HG02759 (cell line): ENCODE results near the gene NRCAM.

Source experiments
- ATAC-seq: cut with Tn5 transposase; IDR thresholded peaks from one replicate; pipeline ENCODE4 v1.9.1; 2021; ENCODE audit warnings: mild to moderate bottlenecking, moderate library complexity; ENCODE audit not compliant: unreplicated experiment

The NRCAM gene

DNA sequence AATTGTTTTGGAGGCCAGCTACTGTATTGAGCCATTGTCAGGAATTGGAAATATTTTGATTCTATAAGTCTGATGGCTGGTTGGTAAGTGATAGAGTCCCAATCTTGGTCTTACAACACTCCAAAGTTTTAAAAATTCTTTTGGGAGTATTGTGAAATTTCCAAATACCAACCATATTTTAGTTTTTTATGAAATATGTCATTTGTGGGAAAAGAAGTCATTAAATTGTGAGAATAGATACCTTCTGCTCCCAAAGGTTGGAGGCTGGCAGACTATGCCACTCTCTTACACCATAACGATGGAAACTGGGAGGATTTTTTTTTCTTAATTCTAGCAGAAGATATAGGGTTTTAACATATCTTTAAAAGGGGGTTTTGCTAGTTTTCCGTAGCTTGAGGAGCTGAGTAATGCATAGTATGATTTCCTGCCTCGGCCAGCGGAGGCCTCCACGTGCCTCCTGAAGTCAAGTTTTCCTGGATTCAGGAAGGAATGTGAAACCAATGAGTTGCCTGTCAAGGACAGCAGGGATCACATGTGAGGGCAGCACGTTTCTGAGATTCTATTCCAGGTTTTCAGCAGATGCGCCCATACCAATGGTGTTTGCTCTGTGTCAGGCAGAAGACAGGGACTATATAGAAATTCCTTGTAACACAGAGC lies 233.9 kb downstream of the NRCAM start:
- no peak for ATAC-seq

DNA sequence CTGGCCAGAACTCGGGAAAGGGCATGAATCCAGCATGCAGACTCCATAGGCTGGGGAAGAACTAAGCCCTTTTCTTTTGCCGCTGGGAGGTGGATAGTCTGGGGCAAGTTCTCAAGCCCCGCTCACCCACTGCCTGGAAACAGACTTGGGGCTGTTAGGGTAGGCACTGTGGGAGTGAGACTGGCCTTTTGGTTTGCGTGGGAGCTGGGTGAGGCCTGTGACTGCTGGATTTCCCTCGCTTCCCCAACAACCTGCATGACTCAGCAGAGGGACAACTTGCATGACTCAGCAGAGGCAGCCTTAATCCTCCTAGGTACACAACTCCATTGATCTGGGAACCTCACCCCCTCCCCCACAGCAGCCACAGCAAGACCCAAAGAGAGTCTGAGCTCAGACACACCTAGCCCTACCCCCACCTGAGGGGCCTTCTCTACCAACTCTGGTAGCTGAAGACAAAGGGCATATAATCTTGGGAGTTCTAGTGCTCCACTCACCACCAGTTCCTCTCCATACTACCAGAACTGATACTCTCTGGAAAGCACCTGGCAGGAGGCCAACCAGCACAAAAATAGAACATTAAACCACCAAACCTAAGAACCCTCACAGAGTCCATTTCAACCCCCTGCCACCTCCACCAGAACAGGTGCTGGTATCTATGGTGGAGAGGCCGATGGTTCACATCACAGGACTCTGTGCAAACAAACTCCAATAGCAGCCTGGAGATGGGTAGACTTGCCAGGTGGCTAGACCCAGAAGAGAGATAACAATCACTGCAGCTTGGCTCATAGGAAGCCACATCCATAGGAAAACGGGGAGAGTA lies 244.6 kb downstream of the NRCAM start:
- ATAC-seq: peak; percentile 82

- ATAC-seq: no peak
These were observed 245.4 kb downstream of the NRCAM start for GRCh38 chr7:108210796-108211195.

GRCh38 chr7:108205311-108205710 lies 250.9 kb downstream of the NRCAM start:
- no peak for ATAC-seq

DNA sequence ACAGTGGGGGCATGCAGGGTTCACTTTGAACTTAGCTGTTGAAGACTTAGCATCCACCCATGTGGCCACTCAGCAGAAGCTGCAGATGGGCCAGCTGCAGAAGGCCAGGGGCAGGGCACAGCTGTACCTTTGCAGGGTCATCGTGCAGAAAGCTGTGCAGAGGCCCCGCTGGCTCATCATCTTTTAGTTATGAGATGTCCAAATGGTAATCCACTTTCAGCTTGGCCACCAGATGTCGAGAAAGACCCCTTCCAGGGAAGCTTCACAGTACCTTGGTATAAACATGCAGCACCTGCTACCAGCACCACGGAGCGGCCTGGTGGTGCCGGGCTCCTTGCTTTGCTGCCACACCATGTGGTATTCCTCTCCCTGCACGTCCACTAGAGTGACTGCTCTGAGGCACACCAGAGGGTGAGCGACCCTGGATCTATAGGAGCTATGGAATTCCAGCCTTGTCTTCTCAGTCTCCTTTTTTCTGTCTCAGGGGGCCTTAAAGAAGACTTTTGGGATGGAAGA lies 251.9 kb downstream of the NRCAM start:
- no peak for ATAC-seq

- ATAC-seq: peak; percentile 71
These were observed 252.7 kb downstream of the NRCAM start for GRCh38 chr7:108203537-108203936.

DNA sequence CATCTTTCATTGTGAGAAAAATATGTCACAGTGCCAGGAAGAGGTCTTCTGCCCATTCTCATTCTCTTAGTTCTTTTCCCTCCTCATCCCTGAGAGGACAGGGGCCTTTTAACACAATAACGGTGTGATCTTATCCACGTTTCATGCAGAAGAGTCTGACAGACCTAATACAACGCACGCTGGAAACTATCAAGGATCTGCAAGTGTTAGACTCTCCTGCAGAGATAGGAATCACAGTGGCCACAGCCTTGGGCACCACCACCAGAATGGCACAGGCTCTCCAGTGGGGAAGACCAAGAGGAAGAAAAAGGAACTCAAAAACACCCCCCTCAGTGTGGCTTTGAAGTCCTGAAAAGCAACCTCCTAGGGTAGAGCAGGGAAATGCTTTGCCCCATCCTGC lies 253.5 kb downstream of the NRCAM start:
- no peak for ATAC-seq

DNA sequence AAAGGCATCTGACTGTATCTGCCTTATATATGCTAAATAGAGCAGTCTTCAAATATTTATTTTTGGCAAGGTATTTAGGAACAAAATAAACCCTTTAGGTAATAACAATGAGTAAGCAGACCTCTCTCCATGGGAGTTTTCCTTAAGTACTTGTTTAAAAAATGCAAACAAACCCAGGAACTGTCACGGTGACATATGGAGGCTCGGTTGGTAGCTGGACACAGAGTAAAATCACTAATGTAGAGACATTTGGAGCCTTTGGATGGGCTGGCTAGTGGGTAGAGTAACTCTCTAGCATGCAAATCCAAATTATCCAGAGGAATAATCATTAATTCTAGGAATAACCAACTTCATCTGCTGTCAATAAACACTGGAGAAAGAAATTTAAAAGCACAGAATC lies 254.5 kb downstream of the NRCAM start:
- ATAC-seq: no peak

DNA sequence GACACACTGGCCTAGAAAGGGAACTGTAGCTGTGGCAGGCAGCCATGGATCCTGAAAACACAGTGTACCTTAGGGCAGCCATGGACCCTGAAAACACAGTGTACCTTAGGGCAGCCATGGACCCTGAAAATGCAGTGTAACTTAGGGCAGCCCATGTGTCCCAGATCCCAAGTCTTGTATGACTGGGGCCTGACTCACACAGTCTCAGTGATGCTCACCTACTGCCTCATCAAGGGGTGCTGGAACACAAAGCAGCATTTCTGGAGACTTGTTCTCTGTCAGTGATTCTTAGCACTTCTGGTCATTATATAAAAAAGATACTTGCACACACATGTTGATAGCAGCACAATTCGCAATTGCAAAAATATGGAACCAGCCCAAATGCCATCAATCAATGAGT lies 255.9 kb downstream of the NRCAM start:
- no peak for ATAC-seq

GRCh38 chr7:108197371-108198091 lies 258.7 kb downstream of the NRCAM start:
- no peak for ATAC-seq

DNA sequence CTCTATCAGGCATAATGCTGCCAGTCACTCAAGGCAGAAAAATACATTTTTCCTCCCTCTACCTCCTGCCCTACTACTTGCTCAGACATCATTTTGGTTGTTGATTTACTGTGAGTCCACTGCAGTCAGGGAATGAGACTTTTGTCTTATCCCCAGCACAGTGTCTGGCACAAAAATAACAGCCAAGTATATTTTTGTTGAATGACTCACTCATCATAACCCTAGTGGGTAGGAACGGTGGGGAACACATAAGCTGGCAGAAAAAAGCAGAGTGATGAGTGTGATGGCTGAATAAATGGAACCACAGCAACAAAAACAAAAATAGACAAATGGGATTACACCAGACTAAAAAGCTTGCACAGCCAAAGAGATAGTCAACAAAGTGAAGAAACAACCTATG lies 260.2 kb downstream of the NRCAM start:
- ATAC-seq: no peak

DNA sequence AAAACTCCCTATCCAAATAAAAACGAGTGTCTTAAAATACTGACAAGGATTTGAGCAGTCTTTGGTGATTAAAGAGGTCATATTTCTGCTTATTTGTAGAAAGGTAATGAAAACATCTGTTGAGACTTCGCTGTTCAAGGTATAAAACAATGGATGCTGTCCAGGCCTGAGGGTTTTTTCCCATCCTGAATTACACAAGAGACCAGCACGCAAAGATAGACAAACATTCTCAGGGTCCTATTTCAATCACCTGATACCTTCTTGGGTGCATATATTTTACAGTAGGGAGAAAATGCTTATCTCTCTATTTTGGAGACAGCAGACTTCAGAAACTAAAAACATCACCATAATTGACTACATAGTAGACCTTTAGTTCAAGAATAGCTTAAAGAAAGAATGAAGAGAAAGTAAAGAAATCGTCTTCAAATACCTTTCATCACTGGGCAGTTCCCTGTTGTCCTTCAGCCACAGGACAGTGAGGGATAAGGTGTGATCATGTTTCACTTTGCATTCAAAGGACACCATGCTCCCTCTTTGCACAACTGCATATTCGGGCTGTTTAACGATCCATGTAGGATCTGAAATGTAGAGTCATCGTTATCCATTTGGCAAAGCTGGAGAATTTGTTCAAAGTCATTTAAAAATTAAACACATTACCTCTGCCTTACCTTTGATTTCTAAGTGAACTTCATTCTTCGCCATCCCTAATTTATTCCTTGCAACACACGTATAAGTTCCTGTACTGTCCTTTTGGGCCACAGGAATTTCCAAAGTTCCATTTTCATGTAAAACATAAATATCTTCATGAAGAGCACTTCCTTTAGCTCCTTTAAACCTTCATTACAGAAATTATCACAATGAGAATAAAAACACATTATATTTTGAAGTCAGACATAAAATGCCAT lies 262.4 kb downstream of the NRCAM start:
- no peak for ATAC-seq

- no peak for ATAC-seq
These were observed 265.3 kb downstream of the NRCAM start for GRCh38 chr7:108190891-108191290.

- peak; percentile 95 for ATAC-seq
These were observed 266.4 kb downstream of the NRCAM start for GRCh38 chr7:108189733-108190388.

GRCh38 chr7:108188724-108189123 lies 267.5 kb downstream of the NRCAM start:
- no peak for ATAC-seq

- peak; percentile 56 for ATAC-seq
These were observed 274.9 kb downstream of the NRCAM start for GRCh38 chr7:108181073-108181985.

GRCh38 chr7:108178398-108178797 lies 277.8 kb downstream of the NRCAM start:
- no peak for ATAC-seq

DNA sequence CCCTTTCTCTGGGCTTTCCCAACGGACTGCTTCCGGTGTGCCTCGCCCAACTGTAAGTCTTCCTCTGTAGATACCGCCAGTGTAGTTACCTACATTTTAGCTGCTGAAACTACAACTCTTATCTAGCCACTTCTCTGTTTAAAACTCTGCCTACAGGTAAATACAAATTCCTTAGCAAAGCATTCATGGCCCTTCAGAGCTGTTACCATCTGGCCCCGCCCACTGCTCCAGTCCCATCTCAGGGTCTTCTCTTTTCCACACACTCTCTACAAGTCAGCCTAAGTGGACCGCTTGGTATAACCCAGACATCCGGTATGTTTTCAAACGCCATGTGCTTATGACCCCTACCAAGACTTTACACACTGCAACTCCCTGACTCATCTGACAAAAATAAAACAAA lies 285.1 kb downstream of the NRCAM start:
- ATAC-seq: no peak

DNA sequence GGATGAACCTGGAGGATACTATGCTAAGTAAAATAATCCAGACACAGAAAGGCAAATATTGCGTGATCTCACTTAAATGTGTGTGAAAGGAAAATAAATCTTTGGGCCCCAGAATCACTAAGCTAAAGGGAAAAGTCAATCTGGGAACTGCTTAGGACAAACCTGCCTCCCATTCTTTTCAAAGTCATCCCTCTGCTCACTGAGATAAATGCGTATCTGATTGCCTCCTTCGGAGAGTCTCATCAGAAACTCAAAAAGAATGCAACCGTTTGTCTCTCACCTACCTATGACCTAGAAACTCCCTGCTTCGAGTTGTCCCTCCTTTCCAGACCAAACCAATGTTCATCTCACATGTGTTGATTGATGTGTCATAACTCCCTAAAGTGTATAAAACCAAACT lies 286.0 kb downstream of the NRCAM start:
- no peak for ATAC-seq
